ENCODE measurements around the gene LRP10.
"Not testable (repeated sequence)": the region's sequence is repeated elsewhere in the genome, so short reads cannot be mapped to it uniquely, and the experiment has no call there.

The LRP10 gene

DNA sequence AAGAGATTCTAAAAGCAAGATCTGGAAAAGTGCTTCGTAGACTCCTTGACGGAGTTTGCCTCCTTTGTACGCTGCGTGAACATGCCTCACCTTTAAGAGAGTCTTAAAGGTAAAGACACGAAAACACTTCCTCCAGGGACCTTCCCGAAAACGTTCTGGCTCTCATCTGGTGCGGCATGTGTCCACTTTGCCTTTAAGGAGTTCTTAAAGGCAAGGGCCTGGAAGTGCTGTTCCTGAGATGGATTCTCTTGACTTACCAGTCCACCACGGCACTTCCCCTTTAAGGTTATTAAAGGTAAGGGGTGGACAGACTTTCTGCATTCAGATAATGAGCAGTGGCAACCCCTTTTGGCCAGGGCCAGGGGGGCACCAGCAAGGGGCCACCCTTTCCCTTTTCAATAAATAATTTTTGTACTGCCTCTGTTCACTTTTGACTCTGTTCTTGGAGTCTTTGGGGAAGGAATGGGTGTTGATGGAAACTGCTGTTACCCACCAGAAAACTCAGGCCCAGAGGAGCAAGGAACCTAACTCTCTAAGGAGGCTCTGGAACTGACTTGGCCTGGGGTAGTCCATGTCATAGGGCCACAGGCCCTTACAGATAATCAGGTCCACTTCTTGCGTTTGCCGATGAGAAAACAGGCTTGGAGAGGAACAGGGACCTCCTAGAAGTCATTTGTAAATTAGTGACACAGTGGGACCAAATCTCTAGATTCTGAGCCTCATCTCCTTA lies 15.9 kb downstream of the LRP10 start:
- DNase-seq (ENCODE audit: low read depth): no peak

DNA sequence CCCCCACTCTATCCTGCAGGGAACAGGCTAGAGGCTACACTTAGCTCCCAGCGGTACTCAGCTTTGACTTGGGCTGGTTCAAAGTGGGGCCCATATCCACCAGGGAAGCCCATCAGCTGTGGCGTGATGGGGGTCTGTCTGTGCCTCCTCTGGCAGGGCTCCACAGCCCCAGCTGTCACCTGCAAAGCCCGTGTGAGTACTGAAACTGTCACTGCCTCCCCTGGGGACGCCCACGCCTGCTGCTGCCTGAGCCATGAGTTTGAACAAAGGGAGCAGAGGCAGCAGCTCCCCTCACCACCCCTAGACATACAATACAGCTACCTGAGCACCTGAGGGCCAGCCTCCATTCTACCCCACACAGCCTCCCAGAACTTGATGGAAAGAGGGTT lies 16.4 kb downstream of the LRP10 start:
- DNase-seq (ENCODE audit: low read depth): no peak

DNA sequence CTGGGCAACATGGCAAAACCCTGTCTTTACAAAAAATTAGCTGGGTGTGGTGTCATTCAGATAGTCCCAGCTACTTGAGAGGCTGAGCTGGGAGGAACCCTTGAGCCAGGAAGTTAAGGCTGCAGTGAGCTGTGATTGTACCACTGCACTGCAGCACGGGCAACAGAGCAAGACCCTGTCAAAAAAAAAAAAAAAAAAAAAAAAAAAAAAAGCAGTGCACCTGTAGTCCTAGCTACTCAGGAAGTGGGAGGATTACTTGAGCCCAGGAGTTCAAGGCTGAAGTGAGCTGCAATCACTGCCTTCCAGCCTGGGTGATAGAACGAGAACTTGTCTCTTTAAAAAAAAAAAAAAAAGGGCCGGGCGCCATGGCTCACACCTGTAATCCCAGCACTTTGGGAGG lies 17.1 kb downstream of the LRP10 start:
- DNase-seq (ENCODE audit: low read depth): no peak

DNA sequence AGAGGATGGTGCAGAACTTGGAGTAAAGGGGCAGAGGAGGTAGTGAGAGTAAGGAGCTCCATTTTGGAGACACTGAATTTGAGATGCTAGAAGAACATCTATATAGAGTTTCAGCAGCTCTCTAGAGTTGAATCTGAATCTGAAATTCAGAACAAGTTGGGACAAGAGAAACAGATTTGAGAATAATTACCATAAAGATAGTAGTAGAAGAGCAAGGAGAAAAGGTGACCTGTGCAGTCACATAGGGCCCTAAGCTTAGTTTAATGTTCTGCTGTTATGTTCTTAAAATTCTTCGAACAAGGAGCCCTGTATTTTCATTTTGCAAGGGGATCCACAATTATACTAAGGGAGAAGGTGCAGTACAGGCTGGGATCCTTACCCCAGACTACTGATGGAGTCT lies 18.9 kb downstream of the LRP10 start:
- no peak for DNase-seq (ENCODE audit: low read depth)

DNA sequence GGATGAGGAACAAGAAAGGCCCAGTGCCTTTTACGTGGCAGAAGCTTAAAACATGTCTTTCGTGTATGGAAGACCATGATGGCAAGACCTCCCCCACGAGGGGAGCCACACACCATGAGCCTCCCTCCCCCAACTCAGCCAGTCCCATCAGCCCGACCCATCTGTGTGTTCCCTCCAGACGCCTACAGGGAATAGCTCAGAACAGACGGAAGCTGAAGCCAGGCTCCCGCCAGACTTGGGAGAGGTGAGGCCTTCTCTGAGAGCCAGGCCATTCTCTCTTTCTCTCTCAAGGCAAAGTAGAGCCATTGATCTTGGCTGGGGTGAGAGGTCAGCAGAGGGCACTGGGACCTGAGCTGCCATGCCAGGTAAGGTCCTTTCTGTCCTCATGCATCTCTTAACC lies 20.9 kb downstream of the LRP10 start:
- no peak for DNase-seq (ENCODE audit: low read depth)

DNA sequence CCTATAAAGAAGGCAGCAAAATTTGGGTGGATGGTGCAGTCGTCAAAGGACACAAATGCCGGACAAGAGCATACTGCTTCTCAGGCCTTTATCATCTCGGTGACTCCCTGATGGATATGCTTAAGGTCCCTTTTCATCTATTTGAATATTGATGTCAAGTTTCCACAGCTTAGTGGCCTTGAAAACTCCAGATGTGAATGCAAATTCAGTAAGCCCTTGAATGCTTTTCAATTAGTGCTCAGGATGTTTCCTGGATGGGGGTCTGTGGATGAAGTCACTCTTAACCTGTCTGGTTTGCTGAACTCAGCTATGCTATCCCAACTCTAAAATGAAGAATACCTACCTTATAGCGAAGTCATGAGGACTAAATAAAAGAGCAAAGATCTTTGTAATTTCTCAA lies 22.2 kb downstream of the LRP10 start:
- no peak for DNase-seq (ENCODE audit: low read depth)

DNA sequence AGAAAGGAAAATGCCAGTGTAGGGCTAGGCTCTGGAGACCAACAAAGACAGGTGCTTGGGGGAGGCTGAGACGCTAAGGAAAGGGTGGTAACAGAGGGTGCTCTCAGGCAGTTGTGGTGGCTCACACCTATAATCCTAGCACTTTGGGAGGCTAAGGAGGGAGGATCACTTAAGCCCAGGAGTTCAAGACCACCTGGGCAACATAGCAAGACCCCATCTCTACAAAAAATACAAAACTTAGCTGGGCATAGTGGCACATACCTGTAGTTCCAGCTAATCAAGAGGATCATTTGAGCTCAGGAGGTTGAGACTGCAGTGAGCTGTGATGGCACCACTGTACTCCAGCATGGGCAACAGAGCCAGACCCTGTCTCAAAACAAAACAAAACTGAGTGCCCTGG lies 23.9 kb downstream of the LRP10 start:
- DNase-seq (ENCODE audit: low read depth): no peak

DNA sequence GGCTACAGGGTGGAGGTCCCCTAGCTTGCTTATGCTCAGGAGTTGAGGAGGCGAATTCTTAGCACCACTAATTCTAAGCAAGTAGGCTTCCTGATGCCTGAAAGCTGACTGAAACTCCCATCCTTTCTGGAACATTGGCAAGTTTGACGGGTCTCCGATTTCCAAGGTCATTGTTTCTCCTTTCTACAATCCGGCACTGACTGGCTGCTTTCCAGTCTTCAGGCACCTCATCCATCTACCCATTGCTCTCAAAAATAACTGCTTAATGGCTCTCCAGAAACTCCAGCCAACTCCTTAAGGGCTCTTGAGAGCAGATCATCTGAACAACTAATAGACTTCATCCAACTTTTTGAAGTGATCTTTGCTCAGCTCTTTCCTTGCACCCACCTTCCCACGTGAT lies 24.8 kb downstream of the LRP10 start:
- DNase-seq (ENCODE audit: low read depth): no peak

DNA sequence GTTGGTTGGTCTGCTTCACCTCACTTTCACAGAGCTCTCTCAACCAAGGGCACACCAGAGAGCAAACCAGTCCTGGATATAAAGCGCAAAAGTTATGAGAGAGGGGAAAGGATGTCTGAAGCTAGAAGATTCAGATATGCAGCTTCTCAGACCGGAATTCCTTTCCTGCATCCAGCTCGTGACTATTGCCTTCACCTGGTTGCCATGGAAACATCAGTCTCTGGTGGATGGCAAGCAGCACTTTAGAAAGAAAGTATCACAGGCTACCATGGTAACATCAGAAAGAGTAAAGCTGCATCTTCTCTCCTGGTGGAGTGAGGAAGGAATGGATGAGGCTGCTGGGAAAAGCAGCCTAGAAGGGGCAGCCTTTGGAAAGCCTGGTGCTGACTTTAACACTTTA lies 25.2 kb downstream of the LRP10 start:
- DNase-seq (ENCODE audit: low read depth): no peak

DNA sequence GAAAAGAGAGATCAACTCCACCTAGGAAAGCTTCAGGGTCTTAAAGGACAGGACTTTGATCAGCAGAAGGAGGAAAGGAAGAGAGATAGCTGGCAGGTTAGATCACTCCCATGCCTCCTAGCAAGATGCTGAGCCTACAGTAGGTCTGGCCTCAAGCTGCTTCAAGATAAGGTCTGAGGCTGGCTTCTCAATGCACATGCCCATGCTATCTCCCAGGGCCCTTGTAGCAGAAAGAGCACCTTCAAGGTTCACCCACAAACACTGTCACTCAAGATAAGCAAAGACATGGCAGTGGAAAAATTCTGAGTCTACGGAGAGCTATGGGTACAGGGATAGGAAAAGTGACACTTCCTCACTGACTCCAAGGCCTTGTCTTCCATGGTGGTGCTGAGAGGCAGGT lies 25.8 kb downstream of the LRP10 start:
- no peak for DNase-seq (ENCODE audit: low read depth)

DNA sequence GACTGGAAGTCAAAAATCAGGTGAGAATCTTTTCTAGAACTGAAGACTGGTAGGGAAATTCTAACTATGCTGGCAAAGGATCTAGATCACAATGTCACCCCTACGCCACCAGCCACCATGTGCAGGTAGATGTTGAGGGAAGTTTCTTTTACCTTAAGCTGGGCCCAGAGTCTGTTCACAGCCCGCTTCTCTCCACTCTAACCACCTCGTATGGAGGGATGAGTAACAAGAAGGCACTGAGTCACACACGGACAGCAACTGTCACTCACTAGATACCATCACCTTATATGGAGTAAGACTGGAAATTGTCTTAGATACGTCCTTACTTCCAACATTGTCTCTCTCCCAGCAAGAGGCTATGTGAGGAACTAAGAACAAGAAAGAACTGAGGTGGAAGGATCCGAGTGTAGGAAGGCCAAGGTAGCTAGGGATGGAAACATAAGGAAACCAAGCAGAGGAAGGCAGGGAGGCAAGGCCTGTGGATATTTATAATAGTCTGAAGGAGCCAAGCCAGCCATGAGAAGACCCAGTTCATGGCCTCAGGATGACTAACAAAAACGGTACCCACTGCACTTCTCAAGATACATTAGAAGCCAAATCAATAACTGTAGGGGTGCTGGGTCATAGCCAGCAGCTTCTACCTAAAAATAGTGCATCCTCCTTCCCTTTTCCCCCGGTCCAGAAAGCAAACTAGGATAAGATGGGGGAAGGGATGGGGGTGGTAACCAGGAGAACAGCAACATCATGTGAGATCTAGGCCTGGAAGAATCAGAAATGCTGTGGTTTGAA lies 27.0 kb downstream of the LRP10 start:
- no peak for DNase-seq (ENCODE audit: low read depth)

DNA sequence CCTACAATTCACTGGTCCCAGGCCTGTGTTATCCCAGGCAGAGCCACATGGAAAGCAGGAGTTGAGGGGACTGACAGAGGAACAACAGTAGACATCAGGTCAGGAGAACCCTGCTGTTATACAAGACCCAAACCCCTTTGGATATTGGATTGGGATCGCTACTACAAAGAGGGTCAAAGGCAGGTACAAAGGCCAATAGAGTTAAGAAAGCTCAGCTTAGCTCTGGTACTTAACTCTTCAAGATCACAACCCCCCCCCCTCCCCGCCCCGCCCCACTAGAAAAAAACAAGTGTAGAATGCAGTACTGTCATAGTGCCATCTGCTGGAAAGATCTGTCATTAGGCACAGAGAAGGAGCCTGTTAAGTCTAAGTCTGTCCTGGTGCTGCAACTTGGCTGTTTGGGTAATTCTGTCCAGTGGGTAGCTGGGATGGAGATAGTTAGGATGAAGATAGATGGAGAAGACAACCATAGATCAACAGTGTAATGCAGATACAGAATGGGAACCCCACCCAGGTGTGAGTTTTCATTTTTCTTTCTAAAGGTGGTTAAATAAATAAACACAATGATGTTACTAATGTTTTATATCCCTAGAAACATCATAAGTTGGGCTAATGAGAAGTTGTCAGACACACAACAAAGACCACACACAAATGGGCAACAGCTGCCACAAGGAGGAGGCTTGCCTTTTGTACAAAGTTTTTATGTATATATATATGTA lies 28.7 kb downstream of the LRP10 start:
- no peak for DNase-seq (ENCODE audit: low read depth)

DNA sequence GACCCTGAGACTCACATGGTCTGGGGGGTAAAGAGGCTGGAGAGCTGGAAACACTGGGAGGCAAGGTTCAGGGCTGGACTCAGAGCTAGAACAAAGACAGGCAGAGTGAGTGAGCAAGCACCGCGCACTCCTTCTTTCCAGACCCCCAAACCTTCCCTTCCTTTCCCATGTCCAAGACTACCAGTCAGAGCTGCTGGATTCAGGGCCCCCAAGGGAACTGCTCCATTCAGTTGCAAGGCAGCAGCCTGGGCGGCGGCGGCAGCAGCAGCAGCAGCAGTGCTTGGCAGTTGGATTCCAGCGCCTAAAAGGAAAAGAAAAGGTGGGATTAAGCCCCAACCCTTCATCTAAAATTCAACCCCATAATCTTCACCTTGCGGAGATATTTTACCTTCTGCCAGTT lies 30.3 kb downstream of the LRP10 start:
- no peak for DNase-seq (ENCODE audit: low read depth)

DNA sequence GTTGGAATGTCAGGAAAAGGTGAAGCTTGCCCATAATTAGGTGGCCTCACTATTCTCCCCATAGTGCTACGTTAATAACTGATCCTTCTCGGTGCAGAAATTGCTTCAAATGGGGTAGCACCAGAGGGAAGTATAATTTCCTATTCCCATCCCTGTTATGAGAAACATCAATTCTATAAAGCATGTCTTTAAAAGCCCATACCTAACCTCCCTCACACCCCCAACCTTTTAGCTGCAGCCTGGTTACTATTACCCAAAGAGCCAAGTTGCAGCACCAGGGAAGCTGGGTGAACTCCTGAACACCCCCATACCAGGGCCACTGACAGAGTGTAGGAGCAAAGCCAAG lies 32.2 kb downstream of the LRP10 start:
- DNase-seq (ENCODE audit: low read depth): no peak

DNA sequence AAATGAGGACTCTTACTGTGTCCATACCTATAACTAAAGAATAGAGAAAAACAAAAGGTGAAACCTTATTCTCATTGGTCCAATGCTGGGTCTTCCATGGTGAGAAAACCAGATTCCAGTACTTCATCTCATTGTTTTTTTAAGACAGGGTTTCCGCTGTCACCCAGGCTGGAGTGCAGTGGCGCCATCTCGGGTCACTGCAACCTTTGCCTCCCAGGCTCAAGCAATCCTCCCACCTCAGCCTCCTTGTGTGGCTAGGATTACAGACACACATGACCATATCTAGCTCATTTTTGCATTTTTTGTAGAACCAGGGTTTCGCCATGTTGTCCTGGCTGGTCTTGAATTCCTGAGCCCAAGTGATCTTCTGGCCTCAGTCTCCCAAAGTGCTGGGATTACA lies 34.1 kb downstream of the LRP10 start:
- DNase-seq (ENCODE audit: low read depth): no peak

DNA sequence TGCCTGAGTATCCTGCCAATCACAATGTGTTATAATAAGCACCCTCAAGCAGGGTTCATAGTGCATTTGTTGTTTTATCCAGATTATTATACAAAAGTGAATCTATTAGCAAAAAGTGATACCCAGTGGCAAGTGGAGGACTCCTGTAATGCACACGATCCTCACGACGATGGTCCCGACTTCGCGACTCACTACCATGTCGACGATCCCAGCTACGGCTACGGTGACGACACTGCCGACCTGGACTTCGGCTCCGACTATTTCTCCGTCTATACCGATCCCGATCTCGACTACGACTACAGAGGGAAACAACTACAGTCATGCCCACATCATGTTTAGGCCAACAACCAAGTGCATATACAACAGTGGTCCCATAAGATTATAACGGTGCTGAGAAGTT lies 34.5 kb downstream of the LRP10 start:
- DNase-seq (ENCODE audit: low read depth): no peak

DNA sequence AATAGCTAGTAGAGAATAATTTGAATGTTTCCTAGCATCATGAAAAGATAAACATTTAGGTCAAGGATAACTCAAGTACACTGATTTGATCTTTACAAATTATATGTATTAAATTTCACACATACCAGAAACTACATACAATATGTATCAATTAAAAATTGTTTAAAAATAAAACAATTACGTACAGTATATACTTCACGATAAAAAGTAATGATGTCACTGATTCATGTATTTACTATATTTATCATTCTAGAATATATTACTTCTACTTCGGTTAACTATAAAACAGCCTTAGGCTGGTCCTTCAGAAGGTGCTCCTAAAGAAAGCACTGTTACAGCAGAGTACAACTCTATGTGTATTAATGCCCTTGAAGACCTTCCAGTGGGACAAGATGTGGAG lies 35.9 kb downstream of the LRP10 start:
- no peak for DNase-seq (ENCODE audit: low read depth)

DNA sequence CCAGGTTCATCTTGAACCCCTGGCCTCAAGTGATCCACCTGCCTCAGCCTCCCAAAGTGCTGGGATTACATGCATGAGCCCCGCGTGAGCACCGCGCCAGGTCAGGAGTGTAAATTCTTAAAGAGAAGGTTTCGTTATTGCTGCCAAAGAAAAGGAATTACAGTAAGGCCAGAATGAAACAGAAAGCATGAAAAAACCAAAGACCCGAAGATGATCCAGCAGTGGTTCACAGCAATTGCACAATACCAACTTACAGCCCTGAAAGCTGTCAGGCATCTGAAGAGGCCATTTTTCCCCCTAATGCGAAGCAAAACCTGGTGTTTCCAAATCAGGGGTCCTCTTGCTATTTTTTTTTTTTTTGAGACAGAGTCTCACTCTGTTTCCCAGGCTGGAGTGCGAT lies 37.1 kb downstream of the LRP10 start:
- no peak for DNase-seq (ENCODE audit: low read depth)

DNA sequence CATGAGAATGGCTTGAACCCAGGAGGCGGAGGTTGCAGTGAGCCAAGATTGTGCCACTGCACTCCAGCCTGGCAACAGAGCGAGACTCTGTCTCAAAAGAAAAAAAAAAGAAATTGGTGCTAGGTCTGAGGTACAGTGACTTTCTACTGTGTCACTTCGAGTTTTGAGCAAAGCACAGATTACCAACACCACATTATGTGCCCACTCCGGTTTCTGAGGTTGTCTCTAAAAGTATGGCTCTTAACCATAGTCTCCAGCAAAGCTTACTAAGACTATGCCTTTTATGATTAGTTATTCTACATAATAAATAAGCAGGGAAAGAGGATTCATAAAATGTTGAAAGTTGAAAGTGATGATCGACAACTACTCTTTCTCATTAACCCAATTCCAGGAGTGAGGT lies 39.4 kb downstream of the LRP10 start:
- DNase-seq (ENCODE audit: low read depth): no peak

DNA sequence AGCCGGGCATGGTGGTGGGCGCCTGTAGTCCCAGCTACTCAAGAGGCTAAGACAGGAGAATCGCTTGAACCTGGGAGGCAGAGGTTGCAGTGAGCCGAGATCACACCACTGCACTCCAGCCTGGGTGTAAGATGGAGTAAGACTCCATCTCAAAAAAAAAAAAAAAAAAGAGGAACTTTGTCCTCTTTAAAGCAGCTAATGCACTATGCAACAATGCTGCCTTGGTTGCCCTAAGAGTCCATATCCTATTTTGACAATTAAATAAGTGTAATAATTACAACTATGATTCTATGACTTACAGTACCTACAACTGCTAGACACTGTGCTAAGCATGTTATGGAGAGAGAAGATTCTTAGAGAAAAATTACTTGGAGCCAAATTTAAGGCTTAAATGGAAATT lies 43.3 kb downstream of the LRP10 start:
- not testable (repeated sequence) for DNase-seq (ENCODE audit: low read depth)

DNA sequence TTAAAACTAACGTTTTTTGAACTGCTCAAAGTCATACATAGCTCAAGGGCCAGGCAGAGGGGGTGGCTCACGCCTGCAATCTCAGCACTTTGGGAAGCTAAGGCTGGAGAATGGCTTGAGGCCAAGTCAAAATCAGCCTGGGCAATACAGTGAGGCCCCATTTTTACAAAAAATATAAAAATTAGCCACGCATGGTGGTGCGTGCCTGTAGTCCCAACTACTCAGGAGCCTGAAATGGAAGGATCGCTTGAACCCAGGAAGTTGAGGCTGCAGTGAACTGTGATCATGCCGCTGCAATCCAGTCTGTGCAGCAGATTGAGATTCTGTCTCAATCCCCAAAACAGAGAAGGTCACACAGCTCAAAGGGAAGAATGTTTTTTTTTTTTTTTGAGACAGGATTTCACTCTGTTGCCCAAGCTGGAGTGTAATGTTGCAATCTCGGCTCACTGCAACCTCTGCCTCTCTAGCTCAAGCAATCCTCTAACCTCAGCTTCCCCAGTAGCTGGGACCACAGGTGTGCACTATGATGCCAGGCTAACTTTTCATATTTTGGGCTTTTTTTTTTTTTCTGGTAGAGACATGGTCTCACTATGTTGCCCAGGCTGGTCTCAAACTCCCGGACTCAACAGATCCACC lies 44.5 kb downstream of the LRP10 start:
- DNase-seq (ENCODE audit: low read depth): no peak

DNA sequence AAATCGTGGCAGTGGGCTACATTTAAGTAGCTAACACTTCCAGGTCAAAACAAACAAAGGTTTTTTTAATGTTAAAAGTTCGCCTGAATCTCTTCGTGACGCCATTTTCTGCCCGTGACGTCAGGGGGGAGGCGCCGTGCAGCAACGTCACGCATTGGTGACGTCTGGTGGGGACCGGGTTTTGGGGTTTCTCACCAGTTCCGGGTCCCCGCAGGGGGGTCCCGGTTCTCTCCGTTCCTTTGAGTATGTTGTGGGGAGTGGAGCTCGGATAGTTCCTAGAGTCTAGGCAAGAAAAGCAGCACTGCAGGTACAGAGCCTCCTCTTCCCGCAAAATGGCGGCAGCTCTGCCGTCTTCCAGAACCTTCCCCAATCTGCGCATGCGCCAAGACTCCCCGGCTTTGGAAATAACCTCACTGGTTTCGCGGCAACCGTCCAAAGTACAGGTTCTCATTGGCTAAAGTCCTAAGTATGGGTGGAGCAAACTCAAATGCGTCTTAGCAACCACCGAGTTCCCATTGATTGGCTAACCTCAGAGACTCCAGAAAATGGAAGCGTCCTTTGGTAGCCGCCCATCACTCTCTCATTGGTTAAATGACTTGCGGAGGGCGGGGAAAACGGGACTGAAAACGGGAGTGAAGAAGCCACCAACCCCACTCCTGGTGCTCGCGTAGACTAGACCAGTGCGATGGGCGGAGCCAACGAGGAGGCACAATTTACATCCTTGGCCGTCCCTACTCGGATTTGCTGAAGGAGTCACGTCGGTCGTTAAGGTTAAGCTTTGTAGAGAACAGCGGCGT lies 47.5 kb downstream of the LRP10 start, which contains the start of gene RBM23:
Gene RBM23, minus strand, starts transcription at position 346 of the 797 bp plus-strand sequence.
- DNase-seq (ENCODE audit: low read depth): peak; percentile 99

All from stimulated activated CD8-positive, alpha-beta memory T cell treated with anti-CD3 and anti-CD28 coated beads, Interleukin-4, amount 100 ng/mL, for 24 hours (primary cell).